Ishikawa (cell line): ENCODE results near the gene ANO9.

Experiments
- CEBPB ChIP-seq: IDR thresholded peaks from 2 replicates; pipeline ENCODE4 v1.6.1; 2012
- CREB1 ChIP-seq: IDR thresholded peaks from 2 replicates; pipeline ENCODE4 v1.6.1; 2012; ENCODE audit warnings: low read depth
- EGR1 ChIP-seq: IDR thresholded peaks from 2 replicates; pipeline ENCODE4 v1.6.1; 2012
- EP300 ChIP-seq: IDR thresholded peaks from 2 replicates; pipeline ENCODE4 v1.6.1; 2012; ENCODE audit warnings: borderline replicate concordance
- FOXM1 ChIP-seq: IDR thresholded peaks from 2 replicates; pipeline ENCODE4 v1.6.1; 2012; ENCODE audit warnings: low read depth, borderline replicate concordance
- NFIC ChIP-seq: IDR thresholded peaks from 2 replicates; pipeline ENCODE4 v1.6.1; 2012
- RAD21 ChIP-seq: IDR thresholded peaks from 2 replicates; pipeline ENCODE4 v1.6.1; 2012; ENCODE audit warnings: low read depth
- TAF1 ChIP-seq: IDR thresholded peaks from 2 replicates; pipeline ENCODE4 v1.6.1; 2012; ENCODE audit warnings: low read depth, mild to moderate bottlenecking
- TCF12 ChIP-seq: IDR thresholded peaks from 2 replicates; pipeline ENCODE4 v1.6.1; 2012; ENCODE audit warnings: low read depth
- TEAD4 ChIP-seq: IDR thresholded peaks from 2 replicates; pipeline ENCODE4 v1.6.1; 2012
- YY1 ChIP-seq: IDR thresholded peaks from 2 replicates; pipeline ENCODE4 v1.6.1; 2012; ENCODE audit warnings: low read depth
- ZBTB7A ChIP-seq: IDR thresholded peaks from 2 replicates; pipeline ENCODE4 v1.6.1; 2012; ENCODE audit warnings: low read depth
- TF ChIP-seq, protein P1 (sequence below): IDR thresholded peaks from 2 replicates; pipeline ENCODE4 v1.6.1; 2012
- TF ChIP-seq, protein P2 (sequence below): IDR thresholded peaks from 2 replicates; pipeline ENCODE4 v1.6.1; 2012; ENCODE audit warnings: low read depth, mild to moderate bottlenecking
- TF ChIP-seq, protein P3 (sequence below): IDR thresholded peaks from 2 replicates; pipeline ENCODE4 v1.6.1; 2012

Gene ANO9

DNA sequence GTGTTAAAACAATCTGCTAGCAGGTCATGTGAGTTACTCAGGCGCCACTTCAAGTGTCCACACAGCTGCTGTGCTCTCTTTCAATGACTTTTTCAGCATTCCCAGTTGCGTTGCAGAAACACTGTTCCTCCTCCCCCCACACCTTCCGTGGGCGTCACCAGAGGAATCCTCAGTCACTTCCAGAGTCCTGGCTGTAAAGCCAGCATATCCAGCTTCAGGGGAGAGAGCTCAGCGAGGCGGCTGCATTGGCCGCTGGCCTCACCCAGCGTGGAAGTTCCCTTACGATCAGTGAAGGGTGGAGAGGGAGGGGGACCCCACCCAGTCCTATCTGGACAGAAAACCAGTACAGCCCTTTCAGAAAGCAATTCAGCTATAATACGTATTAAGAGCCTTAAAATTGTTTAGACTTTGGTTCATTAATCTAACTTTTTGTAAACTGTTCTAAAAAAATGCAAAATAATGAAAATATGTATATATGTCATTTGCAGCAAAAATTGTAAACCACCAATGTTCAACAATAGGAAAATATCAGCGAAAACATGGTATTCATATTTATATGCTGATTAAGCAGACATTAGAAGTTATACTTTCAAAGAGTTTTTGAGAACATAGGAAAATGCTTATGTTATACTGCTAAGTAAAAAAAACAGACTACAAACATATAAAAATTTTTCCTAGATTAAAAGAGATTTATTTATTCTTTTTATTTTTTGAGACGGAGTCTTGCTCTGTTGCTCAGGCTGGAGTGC lies 2.8 kb upstream of the ANO9 start:
- peak; percentile 59; the same call in 1 of the 2 replicates for TF ChIP-seq EGR1
- no peak for TF ChIP-seq CEBPB

DNA sequence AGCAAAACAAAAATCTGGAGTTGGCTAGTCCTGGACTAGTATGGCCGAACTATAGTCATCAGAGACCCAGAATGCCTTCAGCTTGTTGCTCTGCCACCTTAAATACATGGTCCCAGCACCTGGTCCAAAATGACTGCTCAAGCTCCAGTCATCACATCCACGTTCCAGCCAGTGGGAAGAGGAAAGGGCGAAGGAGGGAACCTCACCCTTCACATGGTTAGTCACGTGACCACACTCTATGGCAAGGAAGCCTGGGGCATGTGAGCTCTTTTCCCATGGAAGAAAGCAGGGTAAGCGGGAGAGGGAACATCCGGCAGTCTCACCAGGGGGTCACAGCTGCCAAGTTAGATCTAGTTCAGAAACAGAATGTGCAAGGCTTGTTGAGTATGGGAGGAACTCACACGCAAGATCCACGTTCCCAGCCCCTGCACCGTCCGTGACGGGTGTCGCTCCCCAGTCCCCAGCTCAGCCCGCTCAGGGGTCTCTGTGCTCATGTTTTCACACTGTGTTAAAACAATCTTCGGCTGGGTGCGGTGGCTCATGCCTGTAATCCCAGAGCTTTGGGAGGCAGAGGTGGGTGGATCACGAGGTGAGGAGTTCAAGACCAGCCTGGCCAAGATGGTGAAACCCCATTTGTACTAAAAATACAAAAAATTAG lies 1.9 kb upstream of the ANO9 start:
- TF ChIP-seq, protein P1, sequence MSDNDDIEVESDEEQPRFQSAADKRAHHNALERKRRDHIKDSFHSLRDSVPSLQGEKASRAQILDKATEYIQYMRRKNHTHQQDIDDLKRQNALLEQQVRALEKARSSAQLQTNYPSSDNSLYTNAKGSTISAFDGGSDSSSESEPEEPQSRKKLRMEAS, result 0 out of 2 replicates have a peak, but pooled peaks have one; percentile 34
- TF ChIP-seq, protein P2, sequence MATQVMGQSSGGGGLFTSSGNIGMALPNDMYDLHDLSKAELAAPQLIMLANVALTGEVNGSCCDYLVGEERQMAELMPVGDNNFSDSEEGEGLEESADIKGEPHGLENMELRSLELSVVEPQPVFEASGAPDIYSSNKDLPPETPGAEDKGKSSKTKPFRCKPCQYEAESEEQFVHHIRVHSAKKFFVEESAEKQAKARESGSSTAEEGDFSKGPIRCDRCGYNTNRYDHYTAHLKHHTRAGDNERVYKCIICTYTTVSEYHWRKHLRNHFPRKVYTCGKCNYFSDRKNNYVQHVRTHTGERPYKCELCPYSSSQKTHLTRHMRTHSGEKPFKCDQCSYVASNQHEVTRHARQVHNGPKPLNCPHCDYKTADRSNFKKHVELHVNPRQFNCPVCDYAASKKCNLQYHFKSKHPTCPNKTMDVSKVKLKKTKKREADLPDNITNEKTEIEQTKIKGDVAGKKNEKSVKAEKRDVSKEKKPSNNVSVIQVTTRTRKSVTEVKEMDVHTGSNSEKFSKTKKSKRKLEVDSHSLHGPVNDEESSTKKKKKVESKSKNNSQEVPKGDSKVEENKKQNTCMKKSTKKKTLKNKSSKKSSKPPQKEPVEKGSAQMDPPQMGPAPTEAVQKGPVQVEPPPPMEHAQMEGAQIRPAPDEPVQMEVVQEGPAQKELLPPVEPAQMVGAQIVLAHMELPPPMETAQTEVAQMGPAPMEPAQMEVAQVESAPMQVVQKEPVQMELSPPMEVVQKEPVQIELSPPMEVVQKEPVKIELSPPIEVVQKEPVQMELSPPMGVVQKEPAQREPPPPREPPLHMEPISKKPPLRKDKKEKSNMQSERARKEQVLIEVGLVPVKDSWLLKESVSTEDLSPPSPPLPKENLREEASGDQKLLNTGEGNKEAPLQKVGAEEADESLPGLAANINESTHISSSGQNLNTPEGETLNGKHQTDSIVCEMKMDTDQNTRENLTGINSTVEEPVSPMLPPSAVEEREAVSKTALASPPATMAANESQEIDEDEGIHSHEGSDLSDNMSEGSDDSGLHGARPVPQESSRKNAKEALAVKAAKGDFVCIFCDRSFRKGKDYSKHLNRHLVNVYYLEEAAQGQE, result no peak
- TF ChIP-seq, protein P3, sequence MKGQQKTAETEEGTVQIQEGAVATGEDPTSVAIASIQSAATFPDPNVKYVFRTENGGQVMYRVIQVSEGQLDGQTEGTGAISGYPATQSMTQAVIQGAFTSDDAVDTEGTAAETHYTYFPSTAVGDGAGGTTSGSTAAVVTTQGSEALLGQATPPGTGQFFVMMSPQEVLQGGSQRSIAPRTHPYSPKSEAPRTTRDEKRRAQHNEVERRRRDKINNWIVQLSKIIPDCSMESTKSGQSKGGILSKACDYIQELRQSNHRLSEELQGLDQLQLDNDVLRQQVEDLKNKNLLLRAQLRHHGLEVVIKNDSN, result peak; percentile 72

DNA sequence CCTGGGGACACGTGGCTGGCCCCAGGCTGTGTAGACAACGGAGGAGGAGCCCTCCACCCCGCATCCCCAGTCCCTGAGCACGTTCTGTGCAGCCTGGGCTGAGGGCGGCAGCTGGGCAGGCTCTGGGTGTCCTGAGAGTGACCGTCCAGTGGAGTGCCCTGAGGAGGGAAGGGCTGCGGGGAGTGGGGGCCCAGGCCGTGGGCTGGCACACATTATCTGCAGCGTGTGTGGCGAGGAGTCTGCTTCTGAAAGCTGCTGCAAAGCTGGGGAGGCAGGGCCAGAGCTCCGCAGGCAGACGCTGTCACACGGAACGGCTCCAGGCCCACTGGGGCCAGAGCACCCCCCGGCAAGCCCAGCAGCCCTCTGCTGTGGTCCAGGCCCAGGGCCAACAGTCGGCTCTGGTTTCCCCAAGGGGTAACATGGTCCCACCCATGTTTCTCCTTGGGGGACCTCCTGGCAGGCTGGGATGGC lies 835 bp upstream of the ANO9 start:
- TF ChIP-seq EP300 (no peak), NFIC (no peak), TCF12 (no peak), CREB1 (no peak), CEBPB (no peak), TAF1 (no peak), TEAD4 (no peak), FOXM1 (no peak), EGR1 (no peak), YY1 (no peak), ZBTB7A (no peak), RAD21 (no peak)
- TF ChIP-seq, protein P1, result no peak
- TF ChIP-seq, protein P2, result no peak
- TF ChIP-seq, protein P3, result no peak

DNA sequence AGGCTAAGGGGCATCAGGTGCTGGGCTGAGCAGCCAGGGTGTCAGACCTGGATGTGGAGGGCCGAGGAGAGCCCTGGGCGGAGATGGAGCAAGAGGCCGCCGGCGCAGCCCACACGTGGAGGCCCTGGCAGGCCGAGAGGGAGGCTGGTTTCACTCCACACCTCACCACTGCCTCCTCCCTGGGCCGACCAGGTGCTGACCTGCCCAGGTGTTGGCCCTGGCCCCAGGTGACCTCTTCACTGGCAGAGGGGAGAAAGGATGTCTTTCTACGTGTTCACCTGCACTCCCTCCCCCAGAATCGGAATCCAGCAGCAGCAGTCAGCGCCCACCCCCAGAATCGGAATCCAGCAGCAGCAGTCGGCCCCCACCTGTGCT lies 781 bp downstream of the ANO9 start:
- no peak for TF ChIP-seq TCF12
- no peak for TF ChIP-seq RAD21
- no peak for TF ChIP-seq YY1
- no peak for TF ChIP-seq ZBTB7A
- TF ChIP-seq CREB1, result no peak
- no peak for TF ChIP-seq TEAD4
- no peak for TF ChIP-seq NFIC

DNA sequence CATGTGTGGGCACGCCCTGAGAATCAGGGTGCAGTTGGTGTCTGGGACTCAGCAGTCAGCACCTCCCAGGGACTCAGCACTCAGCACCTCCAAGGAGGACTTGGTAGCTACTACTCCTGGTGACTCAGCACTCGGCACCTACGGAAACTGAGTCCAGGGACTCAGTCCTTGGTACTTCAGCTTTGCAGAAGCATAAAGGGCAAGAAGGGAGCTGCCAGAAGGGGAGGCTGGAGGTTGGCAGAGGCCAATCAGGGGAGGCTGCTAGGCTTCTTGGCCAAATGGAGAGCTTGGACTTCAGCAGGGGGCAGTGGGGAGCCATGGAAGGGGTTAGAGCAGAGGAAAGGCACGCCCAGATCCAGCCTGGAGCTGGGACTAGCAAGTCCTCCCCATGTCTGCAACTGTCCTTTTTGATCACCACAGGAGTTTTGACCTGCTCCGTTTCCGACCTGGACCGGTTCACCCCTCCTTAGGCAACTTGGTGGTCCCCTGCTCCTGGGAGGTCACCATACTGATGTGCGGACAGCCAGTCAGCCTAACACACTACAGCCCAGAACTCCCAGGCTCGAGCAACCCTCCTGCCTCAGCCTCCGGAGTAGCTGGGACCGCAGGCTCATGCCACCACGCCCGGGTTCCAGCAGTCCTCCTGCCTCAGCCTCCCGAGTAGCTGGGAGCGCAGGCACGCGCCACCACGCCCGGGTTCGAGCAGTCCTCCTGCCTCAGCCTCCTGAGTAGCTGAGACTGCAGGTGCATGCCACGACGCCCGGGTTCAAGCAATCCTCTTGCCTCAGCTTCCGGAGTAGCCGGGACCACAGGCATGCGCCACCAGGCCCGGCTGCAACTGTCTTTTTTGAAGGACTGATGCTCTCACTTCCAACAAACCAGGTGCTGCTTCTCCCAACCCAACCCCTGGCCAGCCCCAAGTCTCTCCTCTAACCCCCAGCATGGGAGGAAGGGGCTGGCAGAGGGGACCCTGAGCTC lies 1.5 kb downstream of the ANO9 start:
- TF ChIP-seq TCF12, result no peak
- TF ChIP-seq YY1, result no peak
- no peak for TF ChIP-seq EP300
- TF ChIP-seq TAF1, result no peak
- TF ChIP-seq RAD21, result peak; percentile 31; the same call in 1 of the 2 replicates
- TF ChIP-seq FOXM1, result no peak
- TF ChIP-seq CEBPB, result no peak
